GM23248 (cell line): ENCODE results near the gene ZCCHC4.

Experiments
- EZH2 ChIP-seq: fragments of 200-600 bp; sonication (generic); IDR thresholded peaks from 2 replicates; pipeline ENCODE4 v1.6.1; 2018; ENCODE audit warnings: antibody characterized with exemption, mild to moderate bottlenecking; ENCODE audit not compliant: insufficient read depth, poor library complexity, severe bottlenecking
- EZH2phosphoT487 ChIP-seq: fragments of 200-600 bp; sonication (generic); IDR thresholded peaks from 2 replicates; pipeline ENCODE4 v1.6.1; 2018; ENCODE audit warnings: antibody characterized with exemption, moderate library complexity, mild to moderate bottlenecking, low read depth; ENCODE audit not compliant: insufficient read depth

GRCh38 chr4:25303578-25303977, 9.0 kb upstream of the ZCCHC4 start:
- TF ChIP-seq EZH2: no peak
- TF ChIP-seq EZH2phosphoT487: no peak
